GM19238 (cell line): ENCODE measurements around the gene FH.

Experiments
- DNase-seq: peaks from one replicate; pipeline ENCODE4 v3.0.0; 2011; ENCODE audit warnings: low spot score; ENCODE audit not compliant: insufficient read length

FH gene

DNA sequence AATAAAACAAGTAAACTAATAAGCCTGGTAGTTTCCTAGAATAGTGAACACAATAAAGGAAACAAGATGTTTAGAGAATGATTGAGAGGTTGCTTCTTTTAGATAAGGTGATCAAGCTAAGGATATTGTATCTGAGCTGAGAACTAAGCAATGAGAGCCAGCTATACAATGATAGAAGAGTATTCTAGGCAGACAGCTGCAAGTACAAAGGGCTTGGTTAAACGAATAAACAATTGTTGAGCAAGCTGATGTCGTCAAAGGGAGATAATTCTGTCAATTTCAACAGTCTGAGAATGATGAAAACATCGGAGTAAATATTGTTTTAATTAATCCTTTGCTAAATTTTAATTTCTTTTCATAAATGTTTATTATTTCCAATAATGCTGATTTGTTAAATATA, 5.5 kb upstream of the FH start:
- DNase-seq = no peak

DNA sequence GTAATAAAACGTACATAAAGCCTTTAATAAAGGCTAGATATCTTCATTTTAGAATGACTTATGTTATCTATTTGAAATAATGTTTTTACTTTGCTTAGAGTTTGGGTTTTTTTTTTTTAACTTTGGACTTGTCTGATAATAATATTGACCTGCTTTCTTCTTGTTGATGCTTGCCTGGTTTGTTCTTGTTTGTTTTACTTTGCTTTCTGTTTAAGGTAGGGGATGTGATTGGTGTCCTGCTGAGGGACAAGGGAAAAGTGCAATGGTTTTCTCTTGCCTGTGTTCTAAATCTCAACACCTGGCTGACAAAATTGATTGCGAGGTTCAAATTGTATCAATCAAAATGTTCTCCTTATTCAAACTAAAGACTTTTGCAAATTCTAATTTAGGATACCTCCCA, 2.2 kb upstream of the FH start:
- DNase-seq = no peak

DNA sequence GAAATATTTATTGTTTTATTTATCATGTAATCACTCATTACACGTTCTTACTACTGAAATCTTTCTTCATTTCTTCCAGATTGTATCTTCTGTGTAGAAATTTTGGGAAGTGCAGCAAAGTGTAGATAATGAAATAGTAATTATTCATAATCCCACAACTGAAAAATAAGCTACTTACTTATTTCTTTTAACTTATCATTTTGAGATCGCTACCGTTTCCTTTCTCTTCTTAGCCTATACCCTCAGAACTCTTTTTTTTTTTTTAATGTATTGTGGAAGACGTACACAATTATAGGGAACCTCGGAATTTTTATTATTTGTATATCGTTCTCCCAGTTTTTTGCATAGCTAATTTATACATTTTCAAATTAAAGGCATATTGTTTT, 518 bp upstream of the FH start:
- DNase-seq = no peak

GRCh38 chr1:241518476-241519307, 863 bp downstream of the FH start:
- DNase-seq = no peak

DNA sequence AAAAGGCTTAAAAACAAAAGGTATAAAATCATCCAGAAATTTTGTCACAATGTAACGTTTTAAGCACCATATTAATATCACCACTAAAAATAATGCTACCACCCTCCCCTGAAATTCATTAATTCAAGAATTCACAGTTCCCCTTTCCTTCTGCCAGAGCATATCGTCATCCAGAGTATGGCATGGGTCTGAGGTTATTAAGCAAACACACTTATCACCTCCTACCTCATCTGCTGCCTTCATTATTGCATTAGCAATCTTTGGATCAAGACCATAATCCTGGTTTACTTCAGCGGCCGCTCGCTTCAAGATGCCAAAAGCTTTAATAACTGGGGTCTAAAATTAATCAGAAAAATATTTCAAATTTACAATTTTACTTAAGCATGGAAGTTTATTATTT, 6.2 kb downstream of the FH start:
- no peak for DNase-seq

DNA sequence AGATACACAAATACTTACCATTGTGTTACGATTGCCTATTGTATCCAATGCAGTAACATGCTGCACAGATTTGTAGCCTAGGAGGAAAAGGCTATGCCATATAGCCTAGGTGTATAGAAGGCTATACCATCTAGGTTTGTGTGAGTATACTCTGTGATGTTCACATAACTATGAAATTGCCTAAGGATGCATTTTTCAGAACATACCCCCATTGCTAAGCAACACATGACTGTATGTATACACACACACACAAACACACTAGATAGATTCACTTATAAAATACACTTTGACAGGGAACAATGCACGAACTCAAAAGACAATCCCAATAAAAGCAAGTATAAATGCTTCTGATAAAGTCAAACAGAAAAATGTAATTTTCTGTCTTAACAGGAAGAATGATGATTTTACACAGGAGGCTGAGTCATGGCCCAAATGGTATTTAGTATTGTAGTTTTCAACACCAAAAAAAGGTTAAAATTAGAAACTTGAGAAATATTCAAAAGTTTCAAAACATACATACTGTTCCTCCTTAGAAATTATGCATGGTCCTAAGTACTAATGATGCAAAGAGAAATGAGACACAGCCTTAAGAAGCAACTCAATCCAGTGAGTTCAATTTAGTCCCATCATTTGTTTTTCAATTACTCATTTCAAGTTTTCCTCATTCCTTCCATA, 12.2 kb downstream of the FH start:
- DNase-seq = no peak

GRCh38 chr1:241503444-241503843, 16.1 kb downstream of the FH start:
- DNase-seq = no peak

DNA sequence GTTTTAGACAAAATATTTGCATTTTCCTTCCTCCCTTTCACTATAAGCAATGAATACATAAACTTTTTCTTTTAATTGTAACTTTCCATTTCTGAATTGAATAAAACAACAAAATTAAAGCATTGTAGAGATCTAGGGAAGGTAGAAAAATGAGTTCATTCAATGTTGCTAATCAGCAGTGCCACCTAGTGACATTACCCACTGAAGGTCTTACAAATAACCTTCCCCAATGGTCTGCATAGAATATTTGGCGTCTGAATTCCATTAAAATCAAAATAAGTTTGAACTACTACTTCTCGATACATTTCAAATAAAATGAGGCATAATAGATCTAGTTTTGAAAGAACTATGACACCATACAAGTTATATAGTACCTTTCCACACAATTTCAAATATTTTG, 19.6 kb downstream of the FH start:
- DNase-seq = no peak

DNA sequence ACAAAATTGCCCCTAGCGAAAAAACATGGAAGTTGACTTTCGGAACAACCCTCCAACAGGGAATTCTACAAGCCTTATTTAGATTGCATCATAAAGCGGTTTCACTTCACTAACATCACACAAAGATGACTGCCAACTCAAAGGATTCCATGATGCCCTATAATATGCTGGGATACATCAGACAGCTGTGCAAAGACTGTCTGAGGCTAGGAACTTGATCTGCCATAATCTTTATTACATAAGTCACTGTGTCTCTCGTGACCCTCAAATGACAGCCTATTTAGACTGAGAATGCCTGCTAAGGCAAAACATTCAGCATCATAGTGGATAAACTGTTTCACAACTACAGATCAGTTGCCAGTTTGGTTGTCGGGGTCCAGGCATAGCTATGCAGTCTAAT, 23.8 kb downstream of the FH start:
- no peak for DNase-seq

DNA sequence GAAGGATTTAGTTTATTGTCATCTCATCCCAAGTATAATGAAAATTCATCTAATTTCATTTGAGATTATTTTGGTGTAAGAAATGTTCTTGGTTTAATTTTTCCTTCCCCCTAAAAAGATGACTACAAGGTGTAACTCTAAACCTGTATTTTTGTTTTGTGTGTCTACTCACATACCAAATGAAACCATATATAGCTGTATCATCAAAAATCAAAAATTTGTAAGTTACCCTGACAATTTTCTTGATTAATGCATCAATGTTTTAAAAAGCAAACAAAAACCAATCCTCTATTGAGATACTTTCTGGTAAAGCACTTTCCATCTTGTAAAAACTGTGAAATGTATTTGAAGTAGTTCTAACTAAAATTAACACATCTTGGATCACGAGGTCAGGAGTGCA, 30.8 kb downstream of the FH start:
- no peak for DNase-seq

DNA sequence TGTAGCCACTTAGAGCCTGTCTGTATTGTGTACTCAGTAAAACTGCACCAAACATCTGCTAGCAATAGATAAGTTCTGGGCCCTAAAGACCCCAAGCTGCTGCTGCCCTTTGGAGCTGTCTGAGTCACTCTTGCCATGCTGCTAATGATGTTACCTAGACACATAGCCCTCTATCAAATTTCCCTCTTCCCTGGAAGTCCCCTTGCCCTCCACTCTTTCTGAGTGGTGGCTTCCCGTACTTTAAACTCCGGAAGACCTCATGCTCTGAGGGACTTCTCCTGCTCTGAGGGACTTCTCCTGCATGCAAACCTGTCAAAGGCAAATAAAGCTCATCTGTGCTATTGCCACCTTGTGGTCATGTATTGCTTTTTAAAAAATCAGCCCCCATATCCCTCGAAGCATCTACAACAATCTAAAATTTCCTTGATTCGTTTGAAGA, 34.0 kb downstream of the FH start:
- DNase-seq = no peak

- no peak for DNase-seq
Observed at GRCh38 chr1:241485145-241485544, 34.4 kb downstream of the FH start.

GRCh38 chr1:241482761-241483250, 36.7 kb downstream of the FH start:
- DNase-seq = no peak

DNA sequence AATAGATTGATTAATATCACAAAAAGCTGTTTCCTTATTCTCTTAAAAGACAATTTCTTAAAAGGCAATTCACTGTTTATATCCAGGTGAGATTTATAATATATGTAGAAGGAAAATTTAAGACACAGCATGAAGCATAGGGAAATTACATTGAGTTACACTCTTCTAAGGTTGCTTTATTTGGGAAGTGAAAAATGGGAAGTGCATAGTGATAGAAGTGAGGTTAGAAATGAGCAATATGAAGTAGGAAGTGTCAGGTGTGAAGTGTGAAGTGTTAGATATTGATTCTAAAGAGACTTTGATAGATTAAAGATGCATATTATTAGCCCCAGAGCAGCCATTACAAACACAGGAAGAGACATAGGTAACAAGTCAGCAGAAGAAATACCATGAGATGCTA, 40.3 kb downstream of the FH start:
- DNase-seq = no peak

- DNase-seq = no peak
Observed at GRCh38 chr1:241475671-241476070, 43.9 kb downstream of the FH start.

- DNase-seq = no peak
Observed at GRCh38 chr1:241473026-241473425, 46.5 kb downstream of the FH start.

GRCh38 chr1:241470908-241471590, 48.5 kb downstream of the FH start:
- no peak for DNase-seq

GRCh38 chr1:241470361-241470760, 49.2 kb downstream of the FH start:
- DNase-seq = no peak

DNA sequence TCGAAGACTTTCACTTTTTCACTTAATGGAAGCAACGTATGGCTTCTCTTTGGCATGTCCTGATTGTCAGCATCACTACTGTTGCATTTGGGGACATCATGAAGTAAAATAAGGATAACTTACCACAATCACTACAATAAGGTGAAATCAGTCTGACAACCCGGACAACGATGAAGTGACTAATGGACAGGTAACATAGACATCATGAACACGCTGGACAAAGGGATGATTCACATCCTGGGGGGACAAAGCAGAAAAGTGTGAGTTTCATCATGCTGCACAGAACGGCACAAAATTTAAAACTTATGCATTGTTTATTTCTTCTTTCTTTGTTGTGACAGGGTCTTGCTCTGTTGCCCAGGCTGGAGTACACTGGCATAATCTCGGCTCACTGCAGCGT, 53.9 kb downstream of the FH start:
- DNase-seq = no peak

- DNase-seq = no peak
Observed at GRCh38 chr1:241464985-241465384, 54.6 kb downstream of the FH start.

DNA sequence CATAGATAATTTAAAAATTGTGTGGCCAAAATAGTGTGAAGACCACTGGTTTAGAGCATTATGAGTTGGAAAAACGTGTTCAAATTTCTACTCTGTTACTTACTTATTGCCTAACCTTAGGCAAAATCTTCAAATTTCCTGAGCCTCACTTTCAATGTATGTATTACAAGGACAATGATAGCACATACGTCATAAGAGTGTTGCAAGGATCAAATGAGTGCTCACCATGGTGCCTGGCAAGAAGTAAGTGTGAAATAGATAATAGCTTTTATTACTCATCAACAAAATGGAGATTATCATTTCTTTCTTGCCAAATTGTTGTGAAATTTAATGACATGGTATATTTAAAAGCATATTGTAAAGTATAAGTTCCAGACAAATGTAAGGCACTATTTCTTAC, 57.2 kb downstream of the FH start:
- DNase-seq = no peak

- DNase-seq = no peak
Observed at GRCh38 chr1:241460098-241460873, 59.3 kb downstream of the FH start.
